ENCODE data around the gene CYB5D1. TPM values are rescaled to one million over a fixed set of nuclear protein-coding genes. Genes with fewer than 3 reads are reported as not detected.

The CYB5D1 gene
- total RNA-seq, 1 donor from 2014 or later: 21.1 TPM

DNA sequence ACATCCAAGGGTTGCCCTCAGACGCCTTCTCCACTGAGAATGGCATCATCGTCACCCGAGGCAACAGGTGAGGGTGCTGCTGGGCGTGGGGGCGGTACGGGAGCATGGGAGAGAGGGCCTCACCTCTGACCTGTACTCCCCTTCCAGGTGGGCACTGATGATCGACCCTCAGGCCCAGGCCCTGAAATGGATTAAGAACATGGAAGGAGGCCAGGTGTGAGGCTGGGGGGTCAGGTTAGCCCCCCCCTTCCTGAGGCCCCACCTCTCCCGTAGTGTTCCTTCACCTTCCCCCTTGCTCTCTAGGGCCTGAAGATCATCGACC lies 40.2 kb upstream of the CYB5D1 start:
- peaks cover 8% of the 10 kb centered on the region for H3K27me3 ChIP-seq (ENCODE audit: insufficient read depth, low read length)
- Mint-ChIP-seq H3K4me3 (ENCODE audit: unreplicated experiment) (no peak overlapping the region), H3K4me1 (ENCODE audit: low read depth, unreplicated experiment) (no peaks in the 10 kb centered on the region), H3K27ac (ENCODE audit: unreplicated experiment) (no peak overlapping the region), H3K27me3 (ENCODE audit: low read depth, unreplicated experiment) (peaks cover 46% of the 10 kb centered on the region), H3K9me3 (ENCODE audit: unreplicated experiment) (peaks cover 8% of the 10 kb centered on the region), H3K36me3 (ENCODE audit: low read depth, unreplicated experiment) (no peaks in the 10 kb centered on the region)
- H3K4me3 ChIP-seq (ENCODE audit: insufficient read depth, low read depth, low read length): no peak overlapping the region
- TF ChIP-seq, protein P1, sequence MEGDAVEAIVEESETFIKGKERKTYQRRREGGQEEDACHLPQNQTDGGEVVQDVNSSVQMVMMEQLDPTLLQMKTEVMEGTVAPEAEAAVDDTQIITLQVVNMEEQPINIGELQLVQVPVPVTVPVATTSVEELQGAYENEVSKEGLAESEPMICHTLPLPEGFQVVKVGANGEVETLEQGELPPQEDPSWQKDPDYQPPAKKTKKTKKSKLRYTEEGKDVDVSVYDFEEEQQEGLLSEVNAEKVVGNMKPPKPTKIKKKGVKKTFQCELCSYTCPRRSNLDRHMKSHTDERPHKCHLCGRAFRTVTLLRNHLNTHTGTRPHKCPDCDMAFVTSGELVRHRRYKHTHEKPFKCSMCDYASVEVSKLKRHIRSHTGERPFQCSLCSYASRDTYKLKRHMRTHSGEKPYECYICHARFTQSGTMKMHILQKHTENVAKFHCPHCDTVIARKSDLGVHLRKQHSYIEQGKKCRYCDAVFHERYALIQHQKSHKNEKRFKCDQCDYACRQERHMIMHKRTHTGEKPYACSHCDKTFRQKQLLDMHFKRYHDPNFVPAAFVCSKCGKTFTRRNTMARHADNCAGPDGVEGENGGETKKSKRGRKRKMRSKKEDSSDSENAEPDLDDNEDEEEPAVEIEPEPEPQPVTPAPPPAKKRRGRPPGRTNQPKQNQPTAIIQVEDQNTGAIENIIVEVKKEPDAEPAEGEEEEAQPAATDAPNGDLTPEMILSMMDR (IDR thresholded peaks at IDR 0.05; ENCODE audit: insufficient read depth, low read depth, low read length): no peak
- no peak for TF ChIP-seq EZH2 (IDR thresholded peaks at IDR 0.05; ENCODE audit: insufficient read depth, low read length)
- no peak for FAIRE-seq
- H3K4me1 ChIP-seq (ENCODE audit: insufficient read depth, low read length): no peaks in the 10 kb centered on the region
- H3K9ac ChIP-seq (ENCODE audit: low read length): no peak overlapping the region
- no peaks in the 10 kb centered on the region for H3K79me2 ChIP-seq (ENCODE audit: insufficient read depth, low read length)
- H3K4me2 ChIP-seq (ENCODE audit: low read length): no peak overlapping the region
- no peaks in the 10 kb centered on the region for H4K20me1 ChIP-seq (ENCODE audit: insufficient read depth, low read length)
- H2AFZ ChIP-seq (ENCODE audit: low read depth, low read length): no peak overlapping the region
- no peaks in the 10 kb centered on the region for H3K9me3 ChIP-seq (ENCODE audit: insufficient read depth, low read depth, low read length)
- no peaks in the 10 kb centered on the region for H3K36me3 ChIP-seq (ENCODE audit: insufficient read depth, low read length)
- no peak overlapping the region for H3K27ac ChIP-seq (ENCODE audit: low read depth, low read length)
- DNase-seq (ENCODE audit: low read depth): no peak

DNA sequence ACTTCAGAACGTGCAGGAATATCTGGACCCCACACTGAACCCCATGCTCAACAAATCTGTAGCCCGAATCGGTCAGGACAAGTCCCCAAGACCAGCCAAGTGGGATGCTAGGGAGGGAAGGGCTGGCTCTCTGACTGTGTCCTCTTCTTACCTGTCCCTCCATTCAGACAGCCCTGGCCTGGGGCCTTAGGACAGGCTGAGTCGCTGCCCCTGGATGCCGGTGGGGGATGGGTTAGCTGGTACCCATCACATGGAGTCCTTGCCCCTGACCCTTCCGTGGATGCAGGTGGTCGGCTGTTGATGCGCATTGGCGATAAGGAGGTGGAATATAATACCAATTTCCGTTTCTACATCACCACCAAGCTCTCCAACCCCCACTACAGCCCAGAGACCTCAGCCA lies 39.8 kb upstream of the CYB5D1 start:
- Histone ChIP-seq H3K9me3 (ENCODE audit: insufficient read depth, low read depth, low read length) (no peaks in the 10 kb centered on the region), H3K27me3 (ENCODE audit: insufficient read depth, low read length) (peaks cover 8% of the 10 kb centered on the region), H3K27ac (ENCODE audit: low read depth, low read length) (no peak overlapping the region), H2AFZ (ENCODE audit: low read depth, low read length) (no peak overlapping the region), H3K79me2 (ENCODE audit: insufficient read depth, low read length) (no peaks in the 10 kb centered on the region), H4K20me1 (ENCODE audit: insufficient read depth, low read length) (no peaks in the 10 kb centered on the region), H3K4me2 (ENCODE audit: low read length) (no peak overlapping the region), H3K36me3 (ENCODE audit: insufficient read depth, low read length) (no peaks in the 10 kb centered on the region), H3K4me3 (ENCODE audit: insufficient read depth, low read depth, low read length) (no peak overlapping the region), H3K4me1 (ENCODE audit: insufficient read depth, low read length) (no peaks in the 10 kb centered on the region), H3K9ac (ENCODE audit: low read length) (no peak overlapping the region)
- no peak for FAIRE-seq
- Mint-ChIP-seq H3K4me1 (ENCODE audit: low read depth, unreplicated experiment) (no peaks in the 10 kb centered on the region), H3K36me3 (ENCODE audit: low read depth, unreplicated experiment) (no peaks in the 10 kb centered on the region), H3K27ac (ENCODE audit: unreplicated experiment) (no peak overlapping the region), H3K27me3 (ENCODE audit: low read depth, unreplicated experiment) (peaks cover 46% of the 10 kb centered on the region), H3K4me3 (ENCODE audit: unreplicated experiment) (no peak overlapping the region), H3K9me3 (ENCODE audit: unreplicated experiment) (peaks cover 8% of the 10 kb centered on the region)
- no peak for DNase-seq (ENCODE audit: low read depth)
- TF ChIP-seq, protein P1 (IDR thresholded peaks at IDR 0.05; ENCODE audit: insufficient read depth, low read depth, low read length): no peak
- TF ChIP-seq EZH2 (IDR thresholded peaks at IDR 0.05; ENCODE audit: insufficient read depth, low read length): no peak

DNA sequence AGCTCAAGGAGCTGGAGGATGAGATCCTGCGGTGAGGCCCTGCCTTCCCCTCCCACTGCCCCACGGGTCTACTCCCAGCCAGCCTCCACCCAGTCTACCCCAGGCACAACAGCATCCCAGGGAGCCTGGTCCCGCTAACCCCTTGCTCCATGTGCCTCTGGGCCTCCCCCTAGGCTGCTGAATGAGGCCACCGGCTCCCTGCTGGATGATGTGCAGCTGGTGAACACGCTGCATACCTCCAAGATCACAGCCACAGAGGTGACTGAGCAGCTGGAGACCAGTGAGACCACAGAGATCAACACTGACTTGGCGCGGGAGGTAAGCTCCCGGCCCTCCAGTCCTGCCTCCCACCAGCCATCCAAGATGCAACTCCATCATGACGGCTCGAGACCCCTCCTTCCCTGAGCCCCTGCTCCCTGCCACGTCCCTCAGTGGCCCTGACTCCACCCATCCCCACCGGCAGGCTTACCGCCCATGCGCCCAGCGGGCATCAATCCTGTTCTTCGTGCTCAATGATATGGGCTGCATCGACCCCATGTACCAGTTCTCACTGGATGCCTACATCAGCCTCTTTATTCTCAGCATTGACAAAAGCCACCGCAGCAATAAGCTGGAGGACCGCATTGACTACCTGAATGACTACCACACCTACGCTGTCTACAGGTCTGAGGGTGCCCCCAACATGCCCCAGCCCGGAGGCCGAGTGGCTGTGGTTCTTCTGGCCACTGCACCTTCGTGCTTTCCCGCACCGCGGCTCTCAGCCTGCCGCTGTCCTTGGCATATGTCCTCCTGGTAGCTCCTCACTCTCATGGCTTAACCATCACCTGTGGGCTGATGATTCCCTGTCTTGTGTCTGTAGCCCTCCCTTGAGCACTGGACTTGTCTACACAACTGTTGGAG lies 38.8 kb upstream of the CYB5D1 start:
- Histone ChIP-seq H4K20me1 (ENCODE audit: insufficient read depth, low read length) (no peaks in the 10 kb centered on the region), H3K27ac (ENCODE audit: low read depth, low read length) (no peak overlapping the region), H3K4me3 (ENCODE audit: insufficient read depth, low read depth, low read length) (no peak overlapping the region), H3K36me3 (ENCODE audit: insufficient read depth, low read length) (no peaks in the 10 kb centered on the region), H3K4me2 (ENCODE audit: low read length) (no peak overlapping the region), H3K9ac (ENCODE audit: low read length) (no peak overlapping the region), H2AFZ (ENCODE audit: low read depth, low read length) (no peak overlapping the region), H3K79me2 (ENCODE audit: insufficient read depth, low read length) (no peaks in the 10 kb centered on the region), H3K27me3 (ENCODE audit: insufficient read depth, low read length) (peaks cover 8% of the 10 kb centered on the region), H3K4me1 (ENCODE audit: insufficient read depth, low read length) (no peaks in the 10 kb centered on the region), H3K9me3 (ENCODE audit: insufficient read depth, low read depth, low read length) (no peaks in the 10 kb centered on the region)
- Mint-ChIP-seq H3K9me3 (ENCODE audit: unreplicated experiment) (peaks cover 8% of the 10 kb centered on the region), H3K27me3 (ENCODE audit: low read depth, unreplicated experiment) (peaks cover 54% of the 10 kb centered on the region), H3K27ac (ENCODE audit: unreplicated experiment) (no peak overlapping the region), H3K4me3 (ENCODE audit: unreplicated experiment) (no peak overlapping the region), H3K4me1 (ENCODE audit: low read depth, unreplicated experiment) (no peaks in the 10 kb centered on the region), H3K36me3 (ENCODE audit: low read depth, unreplicated experiment) (no peaks in the 10 kb centered on the region)
- TF ChIP-seq EZH2 (IDR thresholded peaks at IDR 0.05; ENCODE audit: insufficient read depth, low read length): no peak
- TF ChIP-seq, protein P1 (IDR thresholded peaks at IDR 0.05; ENCODE audit: insufficient read depth, low read depth, low read length): no peak
- DNase-seq (ENCODE audit: low read depth) (no peak), FAIRE-seq (no peak)

Measured in astrocyte (in vitro differentiated cells and primary cell).